Tibial nerve (tissue), 3 donors: ENCODE measurements around the gene PLCB1.

Experiments
- CTCF ChIP-seq, 5 experiments: fragments of 200-600 bp in 3 of 5; fragments of 450-650 bp in 2 of 5; sonication (generic) in 3 of 5; IDR thresholded peaks; one replicate each; pipeline ENCODE4 v1.5.1; 2016 to 2019; ENCODE audit warnings: antibody characterized with exemption in 5 of 5, mild to moderate bottlenecking in 3 of 5, moderate library complexity in 2 of 5
- POLR2A ChIP-seq, 2 donors: fragments of 450-650 bp; IDR thresholded peaks; one replicate each; pipeline ENCODE4 v1.6.1; 2017; ENCODE audit warnings: antibody characterized with exemption in 2 of 2, mild to moderate bottlenecking in 2 of 2, moderate library complexity in 2 of 2

- TF ChIP-seq CTCF (IDR thresholded peaks at IDR 0.05) (no peak), POLR2A (IDR thresholded peaks at IDR 0.05) (no peak)
Measured at GRCh38 chr20:8447262-8448120, 315.4 kb downstream of the PLCB1 start.
